Keratinocyte (primary cell): ENCODE results near the gene CNR2.

Experiments
- CTCF ChIP-seq, 3 experiments: IDR thresholded peaks in 1 of 3; conservative IDR thresholded peaks in 1 of 3; optimal IDR thresholded peaks in 1 of 3; 2 replicates in 2 of 3; 3 replicates in 1 of 3; pipeline versions ENCODE3 to v1.5.1; 2011; ENCODE audit warnings: low read length in 3 of 3, mild to moderate bottlenecking in 3 of 3, moderate library complexity in 2 of 3, control low read depth in 1 of 3, inconsistent platforms in 1 of 3; ENCODE audit not compliant: insufficient read depth in 2 of 3; ENCODE audit errors: extremely low read depth in 1 of 3
- EZH2 ChIP-seq: IDR thresholded peaks from one replicate; pipeline ENCODE4 v1.6.1; 2012; ENCODE audit warnings: inconsistent platforms, mild to moderate bottlenecking, low read length, moderate library complexity

DNA sequence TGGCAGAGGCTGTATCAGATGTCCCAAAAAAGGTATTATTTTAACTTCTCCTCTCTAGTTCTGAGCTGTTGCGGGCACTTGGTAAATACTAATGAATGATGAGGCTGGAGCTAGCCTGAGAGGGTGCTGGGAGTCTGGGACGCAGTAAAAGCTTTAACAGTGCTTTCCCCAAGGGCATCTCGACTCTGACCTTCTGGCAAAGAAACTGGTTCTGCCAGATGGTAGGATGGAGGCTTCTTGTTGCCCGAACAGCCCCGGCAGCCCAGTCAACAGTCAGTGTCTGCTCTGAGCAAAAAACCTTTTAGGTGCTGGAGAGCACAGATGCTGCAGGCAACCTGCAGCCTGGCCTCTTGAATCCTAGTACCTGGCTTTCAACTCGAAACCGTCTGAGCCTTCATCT is 43.9 kb upstream of the CNR2 start:
- TF ChIP-seq CTCF (optimal IDR thresholded peaks at IDR 0.05 in 1 of 3, IDR thresholded peaks at IDR 0.05 in 1 of 3, conservative IDR thresholded peaks at IDR 0.05 in 1 of 3; ENCODE audit: extremely low read depth in 1 of 3, insufficient read depth in 2 of 3, low read length in 3 of 3) (no peak), EZH2 (no peak)
